ENCODE measurements around the gene PNRC2. TPM values are rescaled to one million over a fixed set of nuclear protein-coding genes. Genes with fewer than 3 reads are reported as not detected.
"Not testable (repeated sequence)": the region's sequence is repeated elsewhere in the genome, so short reads cannot be mapped to it uniquely, and the experiment has no call there.

The PNRC2 gene
- total RNA-seq, 1 experiment from 2014 or later = 326 TPM

GRCh38 chr1:23947366-23947765 lies 12.3 kb upstream of the PNRC2 start:
- DNase-seq (ENCODE audit: low read depth) = no peak

GRCh38 chr1:23953020-23953419 lies 6.6 kb upstream of the PNRC2 start:
- no peak for DNase-seq (ENCODE audit: low read depth)

- no peak for DNase-seq (ENCODE audit: low read depth)
Observed at GRCh38 chr1:23957096-23957495, 2.5 kb upstream of the PNRC2 start.

GRCh38 chr1:23958040-23958809 lies 1.4 kb upstream of the PNRC2 start:
- DNase-seq (ENCODE audit: low read depth) = not testable (repeated sequence)

GRCh38 chr1:23958810-23959460 lies 693 bp upstream of the PNRC2 start:
- peak; percentile 96 for DNase-seq (ENCODE audit: low read depth)

GRCh38 chr1:23960291-23961020 lies 828 bp downstream of the PNRC2 start:
- no peak for DNase-seq (ENCODE audit: low read depth)

- no peak for DNase-seq (ENCODE audit: low read depth)
Observed at GRCh38 chr1:23963617-23964234, 4.1 kb downstream of the PNRC2 start.

GRCh38 chr1:23964235-23964668 lies 4.6 kb downstream of the PNRC2 start:
- no peak for DNase-seq (ENCODE audit: low read depth)

GRCh38 chr1:23964790-23965740 lies 5.4 kb downstream of the PNRC2 start:
- no peak for DNase-seq (ENCODE audit: low read depth)

GRCh38 chr1:23966973-23967493 lies 7.4 kb downstream of the PNRC2 start:
- no peak for DNase-seq (ENCODE audit: low read depth)

- no peak for DNase-seq (ENCODE audit: low read depth)
Observed at GRCh38 chr1:23967871-23968270, 8.2 kb downstream of the PNRC2 start.

- DNase-seq (ENCODE audit: low read depth) = no peak
Observed at GRCh38 chr1:23977187-23977853, 17.7 kb downstream of the PNRC2 start.

GRCh38 chr1:23977854-23978191 lies 18.2 kb downstream of the PNRC2 start:
- no peak for DNase-seq (ENCODE audit: low read depth)

GRCh38 chr1:23978805-23979204 lies 19.2 kb downstream of the PNRC2 start:
- no peak for DNase-seq (ENCODE audit: low read depth)

- DNase-seq (ENCODE audit: low read depth) = no peak
Observed at GRCh38 chr1:23979387-23979880, 19.8 kb downstream of the PNRC2 start.

- peak; percentile 99 for DNase-seq (ENCODE audit: low read depth)
Observed at GRCh38 chr1:23979881-23980727, 20.5 kb downstream of the PNRC2 start, which contains the start of gene SRSF10. TSS of gene SRSF10 (minus strand) at chr1:23980327. CDS start at chr1:23980255, 72 bp downstream.

- DNase-seq (ENCODE audit: low read depth) = peak; percentile 93
Observed at GRCh38 chr1:23980728-23981070, 21.1 kb downstream of the PNRC2 start.

GRCh38 chr1:23984417-23985186 lies 25.0 kb downstream of the PNRC2 start:
- no peak for DNase-seq (ENCODE audit: low read depth)
